Measurements from ENCODE around the gene GYPC.

The GYPC gene

DNA sequence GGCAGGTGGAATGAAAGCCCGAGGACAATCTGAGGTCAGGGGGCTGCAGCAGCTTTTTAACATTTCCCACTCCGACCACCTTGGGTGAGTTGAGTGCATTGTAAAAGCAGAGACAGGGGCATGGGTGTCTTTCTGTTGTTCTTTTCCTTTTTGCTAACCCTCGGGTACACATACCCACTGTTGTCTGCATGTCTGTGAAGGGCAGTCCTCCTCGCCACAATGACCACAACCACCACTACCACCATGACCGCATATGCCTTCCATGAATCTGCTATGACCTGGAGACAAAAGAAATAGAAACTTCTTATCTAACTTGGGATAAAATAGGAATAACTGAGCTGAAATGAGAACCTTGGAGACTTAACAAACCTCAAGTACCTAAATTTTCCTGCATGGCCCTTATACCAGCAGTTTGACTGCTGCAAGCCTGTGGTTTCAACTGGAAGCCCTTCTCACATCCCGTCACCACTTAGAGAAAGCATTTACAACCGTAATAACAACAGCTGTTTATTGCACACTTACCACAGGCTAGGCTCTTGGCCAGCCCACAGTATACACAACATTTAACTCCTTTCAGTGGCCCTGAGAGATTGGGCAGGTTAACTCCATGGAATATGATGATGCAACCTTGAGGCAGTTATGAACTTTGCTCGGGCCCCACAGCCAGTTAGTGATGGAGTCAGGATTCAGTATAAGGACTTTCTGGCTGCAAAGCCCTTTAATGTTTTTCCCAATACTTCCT, 80.3 kb downstream of the GYPC start:
- DNase-seq = no peak

DNA sequence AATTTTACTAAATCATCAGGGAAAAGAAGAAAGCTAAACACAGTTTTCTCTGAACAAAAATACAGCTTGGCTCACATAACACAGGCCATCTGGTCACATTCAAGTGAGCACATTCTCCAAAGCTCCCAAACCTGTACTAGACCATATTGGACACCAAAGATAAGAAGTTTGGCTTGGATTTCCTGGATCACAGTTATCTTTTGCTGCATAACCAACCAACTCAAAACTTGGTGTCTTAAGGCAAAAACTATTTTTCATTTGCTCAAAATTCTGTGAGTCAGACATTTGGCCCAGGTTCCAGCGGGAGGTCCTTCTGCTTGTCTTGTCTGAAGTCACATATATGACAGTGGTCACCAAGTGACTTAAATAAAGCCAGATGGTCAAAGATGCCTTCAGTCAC, 83.2 kb downstream of the GYPC start:
- no peak for DNase-seq

DNA sequence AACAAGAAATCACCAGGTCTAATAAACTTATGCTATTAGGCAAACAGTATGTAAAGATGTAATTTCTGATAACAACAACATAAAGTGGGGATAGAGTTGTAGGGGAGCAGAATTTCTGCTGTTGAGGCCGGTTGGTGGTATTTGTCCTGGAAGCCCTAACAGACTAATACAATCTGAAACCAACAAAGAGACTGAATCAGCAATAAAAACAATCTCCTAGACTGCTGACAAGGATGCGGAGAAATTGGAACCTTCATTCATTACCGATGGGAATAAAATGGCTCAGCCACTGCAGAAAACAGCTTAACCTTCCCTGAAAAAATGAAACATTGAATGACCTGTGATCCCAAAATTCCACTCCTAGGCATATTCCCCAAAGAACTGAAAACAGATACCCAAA, 88.7 kb downstream of the GYPC start:
- no peak for DNase-seq

All from fibroblast of skin of right quadriceps (primary cell).